ENCODE data around the gene P2RY12.

Gene P2RY12

DNA sequence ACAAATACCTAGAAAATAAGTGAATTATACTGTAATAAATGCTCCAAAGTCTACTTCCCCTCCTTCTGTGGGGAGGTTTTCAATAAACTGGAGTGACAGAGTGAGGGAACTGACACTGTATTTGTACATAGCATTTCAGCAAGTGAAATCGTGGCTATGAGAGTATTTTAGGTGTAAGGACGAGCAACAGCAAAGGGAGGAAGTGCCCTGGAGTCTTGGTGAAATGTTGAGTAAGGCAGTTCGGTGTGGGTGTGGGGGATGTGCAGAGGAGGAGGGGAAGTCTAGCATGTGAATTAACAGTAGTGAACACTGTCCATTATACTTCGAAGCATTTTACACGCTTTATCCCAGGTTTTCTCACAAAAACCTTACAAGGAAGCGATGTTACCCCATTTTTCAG, 37.1 kb downstream of the P2RY12 start:
- H3K27me3 ChIP-seq = no peaks in the 10 kb centered on the region

GRCh38 chr3:151346292-151346691, 38.3 kb downstream of the P2RY12 start:
- H3K9me3 ChIP-seq (replicated peaks in 1 of 11) = no peaks in the 10 kb centered on the region
- no peaks in the 10 kb centered on the region for H3K27me3 ChIP-seq
- no peaks in the 10 kb centered on the region for H3K36me3 ChIP-seq
- H3K27ac ChIP-seq = peak overlapping the region in 8 of 11 experiments; percentile 46 to 89 (median 74); a peak in 15 of 22 replicates
- peak overlapping the region in 8 of 11 experiments; percentile 0 to 90 (median 74); a peak in 14 of 22 replicates for H3K4me2 ChIP-seq
- H3K9ac ChIP-seq = peak overlapping the region in 6 of 11 experiments; percentile 0 to 65 (median 40); a peak in 6 of 22 replicates
- TF ChIP-seq Cebpa-rat (IDR thresholded peaks at IDR 0.05) = no peak
- peaks cover 3 to 62% (median 48%) of the 10 kb centered on the region in 10 experiments; a peak in 18 of 20 replicates for H3K4me1 ChIP-seq
- H4K20me1 ChIP-seq = no peaks in the 10 kb centered on the region
- H3K4me3 ChIP-seq = no peak overlapping the region

More for the DNA sequence above, 37.1 kb downstream of the P2RY12 start:
- peak in 5 of 11 experiments; percentile 36 to 54 (median 52); a peak in 4 of 22 replicates for TF ChIP-seq Cebpa-rat (IDR thresholded peaks at IDR 0.05)
- Histone ChIP-seq H3K9me3 (replicated peaks in 1 of 11) (no peaks in the 10 kb centered on the region), H3K4me2 (peak overlapping the region in 8 of 11 experiments; percentile 43 to 90 (median 74); a peak in 16 of 22 replicates), H4K20me1 (no peaks in the 10 kb centered on the region), H3K27ac (peak overlapping the region in 9 of 11 experiments; percentile 15 to 89 (median 71); a peak in 16 of 22 replicates), H3K4me1 (peaks cover 15 to 72% (median 60%) of the 10 kb centered on the region in 10 experiments; a peak in 19 of 20 replicates), H3K9ac (peak overlapping the region in 4 of 11 experiments; percentile 47 to 71 (median 62); a peak in 8 of 22 replicates), H3K36me3 (no peaks in the 10 kb centered on the region), H3K4me3 (no peak overlapping the region; a peak in 1 of 20 replicates)

- no peaks in the 10 kb centered on the region for H3K27me3 ChIP-seq
- peak overlapping the region in 5 of 11 experiments; percentile 0 to 65 (median 34); a peak in 5 of 22 replicates for H3K9ac ChIP-seq
- H3K36me3 ChIP-seq = no peaks in the 10 kb centered on the region
- H3K4me3 ChIP-seq = no peak overlapping the region
- H3K4me1 ChIP-seq = peaks cover 0 to 62% (median 44%) of the 10 kb centered on the region in 10 experiments; a peak in 15 of 20 replicates
- no peaks in the 10 kb centered on the region for H4K20me1 ChIP-seq
- H3K4me2 ChIP-seq = peak overlapping the region in 8 of 11 experiments; percentile 0 to 90 (median 74); a peak in 14 of 22 replicates
- H3K27ac ChIP-seq = peak overlapping the region in 8 of 11 experiments; percentile 27 to 89 (median 74); a peak in 15 of 22 replicates
- no peak for TF ChIP-seq Cebpa-rat (IDR thresholded peaks at IDR 0.05)
- H3K9me3 ChIP-seq (replicated peaks in 1 of 11) = no peaks in the 10 kb centered on the region
Observed at GRCh38 chr3:151345859-151346258, 38.7 kb downstream of the P2RY12 start.

DNA sequence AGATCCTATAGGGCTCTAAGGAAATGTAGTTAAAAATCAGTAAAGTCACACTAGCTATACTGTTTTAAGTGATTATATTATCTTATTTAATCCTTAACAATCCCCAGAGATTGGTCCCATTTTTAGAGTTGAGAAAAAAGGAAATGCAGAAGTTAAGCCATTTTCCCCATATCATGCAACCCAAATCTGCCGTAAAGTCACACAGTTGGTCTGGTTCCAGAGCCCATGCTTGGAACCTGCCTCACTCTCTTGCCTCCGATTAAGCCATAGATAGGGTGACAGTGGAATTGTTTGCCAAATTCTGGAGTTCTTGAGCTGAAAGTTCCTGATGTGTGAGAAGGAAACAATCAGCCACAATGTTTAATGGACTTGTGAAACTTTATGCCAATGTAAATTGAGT, 52.9 kb downstream of the P2RY12 start:
- H3K4me1 ChIP-seq = peaks cover 0 to 66% (median 35%) of the 10 kb centered on the region in 10 experiments; a peak in 14 of 20 replicates
- no peaks in the 10 kb centered on the region for H3K27me3 ChIP-seq
- H3K36me3 ChIP-seq = no peaks in the 10 kb centered on the region
- H4K20me1 ChIP-seq = no peaks in the 10 kb centered on the region
- no peaks in the 10 kb centered on the region for H3K9me3 ChIP-seq (replicated peaks in 1 of 11)
- H3K9ac ChIP-seq = no peak overlapping the region
- no peak for TF ChIP-seq Cebpa-rat (IDR thresholded peaks at IDR 0.05)
- H3K27ac ChIP-seq = peak overlapping the region in 6 of 11 experiments; percentile 37 to 72 (median 69); a peak in 11 of 22 replicates
- H3K4me2 ChIP-seq = peak overlapping the region in 7 of 11 experiments; percentile 37 to 90 (median 71); a peak in 12 of 22 replicates
- no peak overlapping the region for H3K4me3 ChIP-seq

GRCh38 chr3:151330899-151331298, 53.7 kb downstream of the P2RY12 start:
- Histone ChIP-seq H3K4me3 (no peak overlapping the region), H3K4me1 (peaks cover 0 to 74% (median 35%) of the 10 kb centered on the region in 10 experiments; a peak in 14 of 20 replicates), H4K20me1 (no peaks in the 10 kb centered on the region), H3K9me3 (replicated peaks in 1 of 11) (no peaks in the 10 kb centered on the region), H3K4me2 (peak overlapping the region in 8 of 11 experiments; percentile 13 to 90 (median 70); a peak in 14 of 22 replicates), H3K27me3 (no peaks in the 10 kb centered on the region), H3K9ac (peak overlapping the region in 1 of 11 experiments; percentile 47; a peak in 2 of 22 replicates), H3K36me3 (no peaks in the 10 kb centered on the region), H3K27ac (peak overlapping the region in 7 of 11 experiments; percentile 13 to 72 (median 68); a peak in 12 of 22 replicates)
- no peak for TF ChIP-seq Cebpa-rat (IDR thresholded peaks at IDR 0.05)

DNA sequence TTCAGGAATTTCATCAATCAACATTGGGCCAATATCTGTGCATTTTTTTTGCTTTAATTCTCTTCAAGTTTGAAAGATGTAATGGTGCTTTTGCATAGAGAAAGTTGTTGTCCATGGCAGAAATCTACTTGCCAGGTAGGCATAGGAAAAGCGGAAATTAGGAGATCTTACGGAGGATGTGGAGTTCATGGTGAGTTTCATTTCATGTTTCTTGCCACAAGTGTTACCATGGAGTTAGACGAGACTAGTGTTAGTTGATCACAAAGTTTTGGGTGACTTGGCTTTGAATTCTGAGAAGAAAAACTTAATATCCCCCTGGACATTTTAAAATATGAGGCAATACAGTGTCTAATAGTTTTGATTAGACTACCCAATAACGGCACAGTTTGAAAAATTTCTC, 54.2 kb downstream of the P2RY12 start:
- Histone ChIP-seq H3K4me2 (peak overlapping the region in 5 of 11 experiments; percentile 49 to 90 (median 73); a peak in 9 of 22 replicates), H3K9me3 (replicated peaks in 1 of 11) (no peaks in the 10 kb centered on the region), H4K20me1 (no peaks in the 10 kb centered on the region), H3K27ac (peak overlapping the region in 6 of 11 experiments; percentile 1 to 72 (median 62); a peak in 9 of 22 replicates), H3K27me3 (no peaks in the 10 kb centered on the region), H3K9ac (no peak overlapping the region), H3K4me3 (no peak overlapping the region), H3K36me3 (no peaks in the 10 kb centered on the region), H3K4me1 (peaks cover 0 to 79% (median 35%) of the 10 kb centered on the region in 10 experiments; a peak in 14 of 20 replicates)
- no peak for TF ChIP-seq Cebpa-rat (IDR thresholded peaks at IDR 0.05)

- peak within 1 kb of the TSS in 4 of 10 experiments; percentile 18 to 51 (median 47); a peak in 9 of 20 replicates for H3K4me3 ChIP-seq
- no peaks in the 10 kb centered on the region for H3K9me3 ChIP-seq (replicated peaks in 1 of 11)
- H3K4me1 ChIP-seq = peaks cover 0 to 84% (median 35%) of the 10 kb centered on the region in 10 experiments; a peak in 14 of 20 replicates
- peak within 1 kb of the TSS in 6 of 11 experiments; percentile 28 to 90 (median 71); a peak in 11 of 22 replicates for H3K4me2 ChIP-seq
- H4K20me1 ChIP-seq = no peaks in the 10 kb centered on the region
- H3K27ac ChIP-seq = peak within 1 kb of the TSS in 6 of 11 experiments; percentile 29 to 72 (median 62); a peak in 10 of 22 replicates
- no peak for TF ChIP-seq Cebpa-rat (IDR thresholded peaks at IDR 0.05)
- H3K9ac ChIP-seq = peak within 1 kb of the TSS in 4 of 11 experiments; percentile 17 to 57 (median 41); a peak in 5 of 22 replicates
- H3K36me3 ChIP-seq = no peaks in the 10 kb centered on the region
- H3K27me3 ChIP-seq = no peaks in the 10 kb centered on the region
Observed at GRCh38 chr3:151329363-151329762, 55.2 kb downstream of the P2RY12 start, which contains the start of gene P2RY13. Gene P2RY13, minus strand, starts transcription at chr3:151329549. Its CDS starts 21 bp downstream, at chr3:151329528.

- TF ChIP-seq Cebpa-rat (IDR thresholded peaks at IDR 0.05) = no peak
- H3K36me3 ChIP-seq = no peaks in the 10 kb centered on the region
- peaks cover 0 to 84% (median 35%) of the 10 kb centered on the region in 10 experiments; a peak in 14 of 20 replicates for H3K4me1 ChIP-seq
- H3K9me3 ChIP-seq (replicated peaks in 1 of 11) = no peaks in the 10 kb centered on the region
- peak overlapping the region in 6 of 11 experiments; percentile 29 to 68 (median 46); a peak in 10 of 22 replicates for H3K27ac ChIP-seq
- peak overlapping the region in 6 of 11 experiments; percentile 28 to 90 (median 71); a peak in 11 of 22 replicates for H3K4me2 ChIP-seq
- H4K20me1 ChIP-seq = no peaks in the 10 kb centered on the region
- peak overlapping the region in 4 of 10 experiments; percentile 18 to 51 (median 47); a peak in 9 of 20 replicates for H3K4me3 ChIP-seq
- peak overlapping the region in 4 of 11 experiments; percentile 17 to 57 (median 41); a peak in 5 of 22 replicates for H3K9ac ChIP-seq
- no peaks in the 10 kb centered on the region for H3K27me3 ChIP-seq
Observed at GRCh38 chr3:151328298-151328995, 56.1 kb downstream of the P2RY12 start.

Data from BLaER1 treated with 17β-estradiol and CSF1 and Interleukin-3, amounts not matched to agents 10 nM and 100 nM (cell line).